AG04449 (cell line): ENCODE data around the gene FBRS.

Source experiments
- CTCF ChIA-PET: fragments of 350-600 bp; formaldehyde crosslinking; extraction: SDS; loops from one replicate; lab custom pipeline; 2021; ENCODE audit warnings: antibody characterized with exemption; lab: Yijun Ruan, JAX
- POLR2A ChIA-PET: fragments of 400-600, 350-600 bp; formaldehyde crosslinking; extraction: SDS; loops from one replicate; lab custom pipeline; 2020; ENCODE audit warnings: antibody characterized with exemption, inconsistent platforms; lab: Yijun Ruan, JAX
- DNase-seq: peaks from one replicate; pipeline ENCODE4 v3.0.0-alpha.2; 2010; ENCODE audit warnings: low read depth, low spot score
- H3K4me3 ChIP-seq: 2 replicates; pipeline ENCODE4 v1.5.1; 2011; ENCODE audit warnings: low read depth, mild to moderate bottlenecking, control low read depth, low read length
- TF ChIP-seq, protein P1 (sequence below): IDR thresholded peaks from one replicate; pipeline ENCODE4 v1.5.1; 2011; ENCODE audit warnings: mild to moderate bottlenecking, moderate library complexity, low read length, control low read depth, inconsistent platforms; ENCODE audit not compliant: insufficient read depth; ENCODE audit errors: missing control alignments

The FBRS gene

DNA sequence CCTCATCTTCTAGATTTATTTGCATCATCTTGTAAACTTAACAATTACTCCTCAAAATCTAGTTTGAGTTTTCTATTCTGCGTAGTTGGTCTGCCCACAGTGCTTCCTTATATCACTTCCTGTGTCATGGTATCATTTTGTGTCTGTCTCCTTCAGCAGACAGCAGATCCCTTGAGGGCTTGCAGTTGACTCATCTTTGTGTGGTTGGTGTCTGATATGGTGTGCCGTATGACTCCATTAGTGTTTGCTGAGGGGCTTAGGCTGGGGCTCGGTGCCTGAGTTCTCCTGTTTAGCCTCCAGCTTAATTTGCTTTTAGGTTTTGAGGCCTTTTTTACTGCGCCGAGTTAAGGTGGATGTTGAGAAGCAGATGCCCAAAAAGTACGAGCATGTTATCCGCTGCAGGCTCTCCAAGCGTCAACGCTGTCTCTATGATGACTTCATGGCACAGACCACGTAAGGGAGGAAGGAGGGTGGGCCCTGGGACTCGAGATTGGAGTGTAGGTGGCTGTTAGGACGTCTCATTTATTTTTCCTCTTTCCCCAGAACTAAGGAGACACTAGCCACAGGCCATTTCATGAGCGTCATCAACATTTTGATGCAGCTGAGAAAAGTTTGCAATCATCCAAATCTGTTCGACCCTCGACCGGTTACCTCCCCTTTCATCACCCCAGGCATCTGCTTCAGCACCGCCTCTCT, 57.7 kb downstream of the FBRS start:
- no peak overlapping the region for H3K4me3 ChIP-seq
- ChIA-PET POLR2A (no interaction called here), CTCF (interaction anchor here (1.4 kb wide), 1 partner anchor 9 kb away, joined by 3 read pairs; no protein-coding TSS in a partner anchor)
- TF ChIP-seq, protein P1, sequence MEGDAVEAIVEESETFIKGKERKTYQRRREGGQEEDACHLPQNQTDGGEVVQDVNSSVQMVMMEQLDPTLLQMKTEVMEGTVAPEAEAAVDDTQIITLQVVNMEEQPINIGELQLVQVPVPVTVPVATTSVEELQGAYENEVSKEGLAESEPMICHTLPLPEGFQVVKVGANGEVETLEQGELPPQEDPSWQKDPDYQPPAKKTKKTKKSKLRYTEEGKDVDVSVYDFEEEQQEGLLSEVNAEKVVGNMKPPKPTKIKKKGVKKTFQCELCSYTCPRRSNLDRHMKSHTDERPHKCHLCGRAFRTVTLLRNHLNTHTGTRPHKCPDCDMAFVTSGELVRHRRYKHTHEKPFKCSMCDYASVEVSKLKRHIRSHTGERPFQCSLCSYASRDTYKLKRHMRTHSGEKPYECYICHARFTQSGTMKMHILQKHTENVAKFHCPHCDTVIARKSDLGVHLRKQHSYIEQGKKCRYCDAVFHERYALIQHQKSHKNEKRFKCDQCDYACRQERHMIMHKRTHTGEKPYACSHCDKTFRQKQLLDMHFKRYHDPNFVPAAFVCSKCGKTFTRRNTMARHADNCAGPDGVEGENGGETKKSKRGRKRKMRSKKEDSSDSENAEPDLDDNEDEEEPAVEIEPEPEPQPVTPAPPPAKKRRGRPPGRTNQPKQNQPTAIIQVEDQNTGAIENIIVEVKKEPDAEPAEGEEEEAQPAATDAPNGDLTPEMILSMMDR = no peak
- no peak for DNase-seq

DNA sequence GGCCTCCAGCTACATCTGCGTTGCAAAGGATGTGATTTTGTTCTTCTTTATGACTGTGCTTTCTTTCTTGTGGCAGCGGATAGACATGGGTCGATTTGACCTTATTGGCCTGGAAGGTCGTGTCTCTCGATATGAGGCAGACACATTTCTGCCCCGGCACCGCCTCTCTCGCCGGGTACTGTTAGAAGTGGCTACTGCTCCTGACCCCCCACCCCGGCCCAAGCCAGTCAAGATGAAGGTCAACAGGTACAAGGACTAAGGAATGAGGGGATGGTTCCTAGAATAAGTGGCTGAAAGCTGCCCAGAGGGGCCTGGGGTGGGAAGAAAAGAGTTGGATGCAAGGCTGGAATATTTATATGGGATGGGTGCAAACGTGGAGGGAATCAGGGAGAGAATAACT, 61.9 kb downstream of the FBRS start:
- ChIA-PET POLR2A (no interaction called here), CTCF (no interaction called here)
- DNase-seq = no peak
- no peak overlapping the region for H3K4me3 ChIP-seq
- TF ChIP-seq, protein P1 = no peak
